Measurements from ENCODE around the gene ABAT. TPM values are rescaled to one million over a fixed set of nuclear protein-coding genes. Genes with fewer than 3 reads are reported as not detected.
A peak's percentile ranks its signal among the peaks of the same experiment; 100 is the strongest.

Gene ABAT
- total and polyA plus RNA-seq, 5 donors, result 10.9 to 42.4 (median 16.8) TPM

DNA sequence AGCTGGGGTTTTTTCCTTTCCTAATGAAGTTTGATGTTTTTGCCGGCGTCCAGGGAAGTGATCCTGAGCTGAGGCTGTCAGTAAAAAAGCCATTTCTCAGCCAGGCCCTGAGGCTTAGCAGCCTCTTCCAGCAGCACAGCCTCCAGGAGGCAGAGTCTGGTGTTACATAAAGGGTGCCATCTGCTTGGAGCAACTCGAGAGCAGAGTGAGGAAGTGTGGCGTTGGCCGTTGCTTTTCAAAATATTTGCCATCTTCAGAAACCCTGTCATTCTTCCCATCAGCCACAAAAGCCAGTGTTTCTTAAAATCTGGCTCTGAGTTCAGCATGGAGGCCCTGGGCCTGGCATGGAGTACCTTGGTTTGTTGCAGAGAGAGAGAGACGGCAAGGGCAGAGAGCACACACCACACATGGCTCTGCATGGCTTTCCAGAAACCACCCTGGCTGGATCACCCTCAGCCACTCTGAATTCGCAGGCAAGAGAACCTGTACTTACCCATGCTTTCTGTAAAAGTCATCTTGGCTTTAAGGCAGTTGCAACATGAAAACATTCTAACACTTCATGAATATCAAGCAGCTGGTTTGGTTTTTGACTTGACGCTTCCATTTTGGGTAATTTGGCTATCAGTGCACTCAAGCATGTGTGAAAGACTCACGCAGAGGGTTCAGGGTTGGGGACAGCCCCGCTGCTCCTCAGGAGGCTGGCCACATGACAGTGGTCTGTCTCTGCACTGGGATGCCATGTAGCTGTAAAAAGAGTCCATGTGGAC, 144.3 kb downstream of the ABAT start:
- Histone ChIP-seq H3K9me3 (ENCODE audit: control insufficient read depth, low read length) (no peaks in the 10 kb centered on the region), H3K27ac (ENCODE audit: low read length) (peak overlapping the region; percentile 15), H3K4me1 (ENCODE audit: control insufficient read depth, insufficient read depth, low read length) (no peaks in the 10 kb centered on the region), H3K4me3 (ENCODE audit: low read length) (no peak overlapping the region), H3K27me3 (ENCODE audit: control insufficient read depth, insufficient read depth) (no peaks in the 10 kb centered on the region)
- intact Hi-C loops (cut with DNase I), result no loop called here
- WGBS, result 62% methylated on average over 10 of the region's 10 CpGs
- DNase-seq (no peak), ATAC-seq (peak; percentile 55 to 70)

DNA sequence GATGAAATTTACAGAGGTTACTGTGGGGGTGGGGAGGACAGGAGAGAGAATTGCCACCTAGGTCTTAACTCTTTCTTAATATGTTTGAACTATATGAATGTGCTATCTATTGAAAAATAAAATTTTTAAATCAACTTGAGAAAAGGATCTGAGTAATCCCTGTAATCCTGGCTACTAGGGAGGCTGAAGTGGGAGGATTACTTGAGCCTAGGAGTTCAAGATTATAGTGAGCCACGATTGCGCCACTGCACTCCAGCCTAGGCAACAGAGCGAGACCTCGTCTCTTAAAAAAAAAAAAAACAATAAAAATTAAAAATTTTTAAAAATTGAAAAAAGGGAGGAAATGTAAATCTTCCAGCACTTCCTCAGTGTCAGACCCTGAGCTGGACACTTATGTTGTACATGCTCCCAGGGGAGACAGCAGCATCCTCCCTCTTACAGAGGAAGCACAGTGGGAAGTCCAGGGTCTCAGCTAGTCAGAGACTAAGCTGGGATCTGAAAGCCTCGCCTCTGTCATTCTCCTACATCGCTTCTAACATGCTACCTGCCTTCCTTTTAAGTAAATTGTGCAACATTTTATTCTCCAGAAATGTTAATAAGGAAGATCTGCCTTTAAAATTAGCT, 145.1 kb downstream of the ABAT start:
- no peak overlapping the region for H3K27ac ChIP-seq (ENCODE audit: low read length)
- 73% methylated on average over 6 of the region's 6 CpGs for WGBS
- intact Hi-C loops (cut with DNase I), result no loop called here

DNA sequence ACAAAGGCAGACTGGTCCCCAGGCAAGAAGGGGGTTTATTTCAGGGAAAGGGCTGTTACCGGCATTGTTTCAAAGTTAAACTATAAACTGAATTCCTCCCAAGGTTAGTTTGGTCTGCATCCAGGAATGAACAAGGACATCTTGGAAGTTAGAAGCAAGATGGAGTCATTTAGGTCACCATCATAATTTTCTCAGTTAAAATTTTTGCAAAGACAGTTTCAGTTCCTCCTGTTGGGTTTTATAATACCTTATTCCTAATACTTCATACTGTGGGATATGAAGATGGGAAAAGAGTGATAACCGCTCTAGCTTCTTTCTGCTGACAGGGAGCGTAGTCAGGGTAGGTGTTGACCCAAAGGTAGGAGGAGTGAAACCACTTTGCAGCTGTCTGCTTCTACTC, 148.0 kb downstream of the ABAT start:
- no peaks in the 10 kb centered on the region for H3K4me1 ChIP-seq (ENCODE audit: control insufficient read depth, insufficient read depth, low read length)
- no peaks in the 10 kb centered on the region for H3K27me3 ChIP-seq (ENCODE audit: control insufficient read depth, insufficient read depth)
- no peak for ATAC-seq
- no peaks in the 10 kb centered on the region for H3K9me3 ChIP-seq (ENCODE audit: control insufficient read depth, low read length)
- H3K27ac ChIP-seq (ENCODE audit: low read length), result no peak overlapping the region
- no peak for DNase-seq
- intact Hi-C loops (cut with DNase I), result no loop called here
- no peak overlapping the region for H3K4me3 ChIP-seq (ENCODE audit: low read length)
- WGBS, result 94% methylated on average over 3 of the region's 3 CpGs

More for the DNA sequence above, 145.1 kb downstream of the ABAT start:
- ATAC-seq (no peak), DNase-seq (no peak)
- H3K4me1 ChIP-seq (ENCODE audit: control insufficient read depth, insufficient read depth, low read length), result no peaks in the 10 kb centered on the region
- H3K27me3 ChIP-seq (ENCODE audit: control insufficient read depth, insufficient read depth), result no peaks in the 10 kb centered on the region
- H3K4me3 ChIP-seq (ENCODE audit: low read length), result no peak overlapping the region
- H3K9me3 ChIP-seq (ENCODE audit: control insufficient read depth, low read length), result no peaks in the 10 kb centered on the region

DNA sequence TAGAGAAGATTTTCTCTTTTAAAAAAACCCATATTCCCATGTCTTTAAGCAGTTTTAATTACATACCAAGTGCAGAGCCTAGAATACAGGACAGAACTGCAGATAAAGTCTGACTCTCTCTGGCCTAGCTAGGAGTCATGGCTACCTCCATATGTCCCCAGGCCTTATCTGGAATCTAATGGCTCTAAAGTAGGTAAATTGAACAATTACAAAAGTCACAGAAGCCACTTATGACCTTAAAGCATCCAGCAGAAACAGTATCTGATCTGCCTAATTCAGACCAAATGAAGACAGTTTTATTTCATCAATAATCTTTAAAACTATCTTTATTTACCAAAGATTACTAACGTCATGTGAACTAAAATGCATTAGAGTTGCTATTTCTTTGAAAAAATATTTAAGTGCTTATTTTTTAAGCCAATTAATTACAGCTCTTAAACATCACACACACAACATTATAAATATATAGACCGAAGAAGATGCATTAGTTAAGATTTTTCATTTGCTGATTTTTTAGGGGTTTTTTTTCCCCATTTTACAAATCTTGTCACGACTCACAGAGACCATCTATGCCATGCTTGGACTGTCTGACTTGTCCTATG, 152.0 kb downstream of the ABAT start:
- DNase-seq, result no peak
- H3K27me3 ChIP-seq (ENCODE audit: control insufficient read depth, insufficient read depth), result no peaks in the 10 kb centered on the region
- WGBS, result 90% methylated on average over 3 of the region's 3 CpGs
- H3K27ac ChIP-seq (ENCODE audit: low read length), result no peak overlapping the region
- no peak for ATAC-seq
- no peaks in the 10 kb centered on the region for H3K9me3 ChIP-seq (ENCODE audit: control insufficient read depth, low read length)
- H3K4me3 ChIP-seq (ENCODE audit: low read length), result no peak overlapping the region
- intact Hi-C loops (cut with DNase I), result no loop called here
- no peaks in the 10 kb centered on the region for H3K4me1 ChIP-seq (ENCODE audit: control insufficient read depth, insufficient read depth, low read length)

DNA sequence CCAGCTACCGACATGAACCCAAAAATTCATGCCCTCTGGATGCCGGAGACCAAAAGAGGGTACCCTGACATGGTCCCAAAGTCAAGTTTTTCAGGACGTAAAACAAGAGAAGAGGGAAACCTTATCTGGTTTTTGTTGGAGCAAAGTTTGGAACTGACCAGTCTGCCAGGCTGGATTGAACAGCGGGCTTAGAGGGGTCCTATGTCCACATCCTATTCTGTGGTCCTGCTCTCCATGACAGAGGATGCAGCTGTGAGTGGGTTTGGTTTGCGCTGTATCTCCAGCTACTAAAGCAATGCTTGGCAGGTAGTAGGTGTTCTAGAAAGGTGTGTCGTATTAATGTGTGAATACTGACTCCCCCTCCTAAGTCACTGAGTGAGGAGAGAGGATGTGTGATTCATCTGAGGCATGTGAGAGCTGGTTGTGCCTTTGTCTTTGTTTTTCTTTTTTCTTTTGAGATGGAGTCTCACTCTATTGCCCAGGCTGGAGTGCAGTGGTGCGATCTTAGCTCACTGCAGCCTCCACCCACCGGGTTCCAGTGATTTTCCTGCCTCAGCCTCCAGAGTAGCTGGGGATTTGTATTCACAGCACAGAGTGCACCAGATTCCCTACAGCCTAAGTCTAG, 154.2 kb downstream of the ABAT start:
- WGBS, result 95% methylated on average over 8 of the region's 8 CpGs
- Histone ChIP-seq H3K4me3 (ENCODE audit: low read length) (no peak overlapping the region), H3K9me3 (ENCODE audit: control insufficient read depth, low read length) (no peaks in the 10 kb centered on the region), H3K4me1 (ENCODE audit: control insufficient read depth, insufficient read depth, low read length) (no peaks in the 10 kb centered on the region), H3K27ac (ENCODE audit: low read length) (no peak overlapping the region), H3K27me3 (ENCODE audit: control insufficient read depth, insufficient read depth) (no peaks in the 10 kb centered on the region)
- DNase-seq (no peak), ATAC-seq (peak in 1 of 2 donors; percentile 32)
- intact Hi-C loops (cut with DNase I), result no loop called here

DNA sequence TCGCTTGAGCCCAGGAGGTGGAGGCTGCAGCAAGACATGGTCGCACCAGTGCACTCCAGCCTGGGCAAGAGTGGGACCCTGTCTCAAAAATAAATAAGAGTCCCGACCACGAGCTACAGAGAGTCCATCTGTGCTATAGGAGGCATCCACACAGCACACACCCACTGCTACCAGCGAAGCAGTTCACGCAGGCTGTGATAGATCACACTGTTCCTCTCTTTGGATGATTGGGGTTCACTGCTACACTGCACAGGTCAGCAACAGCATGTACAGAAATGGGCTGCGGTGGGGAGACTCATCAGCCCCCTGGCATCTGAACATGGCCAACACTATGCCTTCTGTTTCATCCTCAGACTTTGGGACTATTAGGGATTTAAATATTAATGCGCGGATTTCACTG, 157.0 kb downstream of the ABAT start:
- no peak overlapping the region for H3K27ac ChIP-seq (ENCODE audit: low read length)
- DNase-seq, result no peak
- intact Hi-C loops (cut with DNase I), result no loop called here
- H3K9me3 ChIP-seq (ENCODE audit: control insufficient read depth, low read length), result no peaks in the 10 kb centered on the region
- ATAC-seq, result peak in 1 of 2 donors; percentile 23
- H3K4me1 ChIP-seq (ENCODE audit: control insufficient read depth, insufficient read depth, low read length), result no peaks in the 10 kb centered on the region
- H3K4me3 ChIP-seq (ENCODE audit: low read length), result no peak overlapping the region
- no peaks in the 10 kb centered on the region for H3K27me3 ChIP-seq (ENCODE audit: control insufficient read depth, insufficient read depth)
- 89% methylated on average over 9 of the region's 9 CpGs for WGBS

DNA sequence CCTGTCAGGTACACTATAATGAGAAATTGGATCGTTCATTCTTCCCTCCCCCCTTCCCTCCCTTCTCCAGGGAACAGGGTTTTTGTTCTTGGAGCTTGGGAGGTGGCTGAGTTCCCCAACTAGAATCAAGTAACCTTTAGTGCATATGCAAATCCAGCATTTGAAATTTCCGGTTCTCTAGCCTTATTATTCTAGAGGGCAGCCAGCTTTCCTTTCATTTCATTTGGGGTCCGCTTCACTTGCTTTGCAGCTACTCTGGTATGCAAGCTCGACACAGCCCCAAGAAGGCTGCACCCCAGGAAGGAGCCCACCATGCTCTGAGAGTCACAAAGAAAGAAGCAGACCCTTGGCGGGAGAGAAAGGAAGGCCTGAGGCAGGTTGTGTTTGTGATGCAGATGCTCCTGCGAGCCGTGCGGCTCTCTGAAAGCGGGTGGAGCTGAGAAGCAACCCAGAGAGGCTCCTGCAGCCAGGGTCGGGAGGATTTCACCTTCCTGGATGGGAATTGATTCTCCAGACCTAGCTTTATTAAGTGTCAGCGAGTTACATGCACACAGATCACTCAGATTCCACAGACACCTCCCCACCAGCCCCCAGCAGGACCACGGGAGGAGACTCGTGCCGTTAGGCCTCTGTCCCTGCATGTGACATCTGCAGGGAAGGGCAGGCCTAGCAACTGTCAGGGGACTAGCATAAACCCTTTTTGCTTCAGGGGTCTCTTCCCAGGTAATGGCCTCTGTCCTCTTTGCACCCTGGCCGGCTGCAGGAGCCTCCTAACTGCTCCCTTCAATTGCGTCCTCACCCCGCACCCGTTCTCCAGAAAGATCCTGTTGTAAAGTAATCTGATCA, 157.7 kb downstream of the ABAT start:
- no peak for DNase-seq
- H3K4me1 ChIP-seq (ENCODE audit: control insufficient read depth, insufficient read depth, low read length), result no peaks in the 10 kb centered on the region
- no peaks in the 10 kb centered on the region for H3K27me3 ChIP-seq (ENCODE audit: control insufficient read depth, insufficient read depth)
- H3K27ac ChIP-seq (ENCODE audit: low read length), result no peak overlapping the region
- H3K9me3 ChIP-seq (ENCODE audit: control insufficient read depth, low read length), result no peaks in the 10 kb centered on the region
- intact Hi-C loops (cut with DNase I), result no loop called here
- ATAC-seq, result peak in 1 of 2 donors; percentile 29
- H3K4me3 ChIP-seq (ENCODE audit: low read length), result no peak overlapping the region
- WGBS, result 79% methylated on average over 18 of the region's 18 CpGs

DNA sequence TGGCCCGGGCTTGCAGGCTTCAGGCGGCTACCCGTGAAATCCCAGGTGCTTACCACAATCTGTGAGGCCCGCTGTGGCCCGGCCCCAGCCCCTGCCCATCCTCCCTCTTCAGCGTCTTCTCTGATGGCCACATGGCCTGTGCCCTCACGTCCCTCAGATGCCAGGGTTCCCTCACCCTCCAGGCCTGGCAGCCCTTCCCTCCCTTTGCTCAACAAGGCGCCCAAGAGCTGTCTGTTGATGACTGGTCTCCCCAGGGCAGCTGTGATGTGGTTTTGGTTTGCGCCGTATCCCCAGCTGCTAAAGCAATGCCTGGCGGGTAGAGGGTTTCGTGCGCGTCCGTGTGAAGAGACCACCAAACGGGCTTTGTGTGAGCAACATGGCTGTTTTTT, 158.3 kb downstream of the ABAT start:
- ATAC-seq, result peak in 1 of 2 donors; percentile 25

More for the DNA sequence above, 158.3 kb downstream of the ABAT start:
- H3K9me3 ChIP-seq (ENCODE audit: control insufficient read depth, low read length), result no peaks in the 10 kb centered on the region
- H3K27ac ChIP-seq (ENCODE audit: low read length), result no peak overlapping the region
- H3K4me3 ChIP-seq (ENCODE audit: low read length), result no peak overlapping the region
- no peaks in the 10 kb centered on the region for H3K27me3 ChIP-seq (ENCODE audit: control insufficient read depth, insufficient read depth)
- intact Hi-C loops (cut with DNase I), result no loop called here
- 87% methylated on average over 16 of the region's 16 CpGs for WGBS
- no peaks in the 10 kb centered on the region for H3K4me1 ChIP-seq (ENCODE audit: control insufficient read depth, insufficient read depth, low read length)
- no peak for DNase-seq
